Uterus (tissue), 4 donors: ENCODE data around the gene MYH7. TPM values are rescaled to one million over a fixed set of nuclear protein-coding genes. Genes with fewer than 3 reads are reported as not detected.
"Not testable (repeated sequence)": the region's sequence is repeated elsewhere in the genome, so short reads cannot be mapped to it uniquely, and the experiment has no call there.

Experiments
- DNase-seq, 2 donors: peaks; one replicate each; pipeline ENCODE4 v3.0.0-alpha.2; 2019 to 2020
- H3K27ac ChIP-seq, 2 donors: fragments of 200-600 bp; sonication (generic); 1 replicate in 1 of 2; 2 replicates in 1 of 2; pipeline ENCODE4 v1.5.1; 2016 to 2018
- H3K27me3 ChIP-seq, 2 donors: fragments of 200-600 bp; sonication (generic); one replicate each; pipeline ENCODE4 v1.5.1; 2018 to 2019; ENCODE audit warnings: control low read depth in 1 of 2
- H3K36me3 ChIP-seq, 2 donors: fragments of 200-600 bp; sonication (generic); one replicate each; pipeline ENCODE4 v1.5.1; 2019; ENCODE audit warnings: control low read depth in 1 of 2
- H3K4me1 ChIP-seq, 2 donors: fragments of 200-600 bp; sonication (generic); one replicate each; pipeline ENCODE4 v1.5.1; 2018 to 2019; ENCODE audit warnings: control low read depth in 1 of 2
- H3K4me3 ChIP-seq, 2 donors: fragments of 200-600 bp; sonication (generic); 1 replicate in 1 of 2; 2 replicates in 1 of 2; pipeline ENCODE4 v1.5.1; 2018 to 2019; ENCODE audit warnings: mild to moderate bottlenecking in 1 of 2
- H3K9me3 ChIP-seq, 2 donors: fragments of 200-600 bp; sonication (generic); one replicate each; pipeline ENCODE4 v1.5.1; 2019; ENCODE audit warnings: control low read depth in 1 of 2
- POLR2A ChIP-seq, 2 donors: fragments of 450-650 bp; IDR thresholded peaks; one replicate each; pipeline ENCODE4 v1.6.1; 2016; ENCODE audit warnings: antibody characterized with exemption in 2 of 2, mild to moderate bottlenecking in 1 of 2, moderate library complexity in 1 of 2
- intact Hi-C: fragments of 100-400 bp; cut with DNase I; formaldehyde crosslinking; loops from one replicate; pipeline ENCODE4 v1.15.1; 2023; ENCODE audit warnings: low total_unique reads
- total RNA-seq, 4 donors: library from RNA; depleted of rRNA in 3 of 4; stranded (reverse); fragments of >200 nt in 3 of 4; gene quantifications; one replicate each; pipeline versions ENCODE4 v1.1.0 to v1.2.4, GENCODE V29; 2014 to 2023
- TF ChIP-seq, protein P1 (sequence below), 4 experiments: fragments of 200-600 bp in 2 of 4; fragments of 450-650 bp in 2 of 4; sonication (generic) in 2 of 4; IDR thresholded peaks; one replicate each; pipeline ENCODE4 v1.5.1; 2016 to 2019; ENCODE audit warnings: antibody characterized with exemption in 4 of 4, mild to moderate bottlenecking in 2 of 4, moderate library complexity in 1 of 4
- donor health status: DM: yes; HTN: yes; CAD: no.

The MYH7 gene
- total RNA-seq, 4 donors from 2014 or later, result 1.6 TPM; not detected in 3

DNA sequence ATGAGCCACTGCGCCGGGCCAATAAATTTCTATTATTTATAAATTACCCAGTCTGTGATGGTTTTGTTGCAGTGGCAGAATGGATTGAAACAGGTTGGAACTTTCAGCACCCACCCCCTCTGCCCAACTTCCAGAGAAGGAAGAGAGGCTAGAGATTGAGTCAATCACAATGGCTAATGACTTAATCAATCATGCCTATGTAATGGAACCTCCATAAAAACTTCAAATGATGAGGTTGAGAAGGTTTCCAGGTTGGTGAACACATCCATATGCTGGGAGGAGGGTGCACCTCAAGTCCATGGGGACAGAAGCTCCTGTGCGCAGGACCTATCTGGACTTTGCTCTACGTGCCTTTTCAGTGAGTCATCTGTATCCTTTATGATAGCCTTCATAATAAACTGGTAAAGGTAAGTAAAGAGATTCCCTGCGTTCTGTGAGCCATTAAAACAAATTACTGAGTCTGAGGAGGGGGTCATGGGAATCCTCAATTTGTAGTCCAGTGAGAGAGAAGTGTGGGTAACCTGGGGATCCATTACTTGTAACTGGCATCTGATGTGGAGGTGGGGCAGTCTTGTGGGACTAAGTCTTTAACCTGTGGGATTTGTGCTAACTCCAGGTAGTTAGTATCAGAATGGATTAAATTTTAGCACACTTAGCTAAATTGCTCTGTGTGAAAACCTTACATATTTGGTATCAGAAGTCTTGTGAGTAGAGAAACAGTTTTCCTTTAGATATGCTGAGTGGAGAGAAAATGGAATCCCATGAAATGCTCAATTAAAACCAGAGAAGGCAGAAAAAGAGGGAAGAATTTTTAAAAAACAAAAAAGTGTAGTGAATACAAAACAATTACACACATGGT, 22.4 kb upstream of the MYH7 start:
- Histone ChIP-seq H3K27me3 (no peaks in the 10 kb centered on the region), H3K27ac (no peak overlapping the region), H3K9me3 (no peaks in the 10 kb centered on the region), H3K4me3 (no peak overlapping the region), H3K36me3 (no peaks in the 10 kb centered on the region), H3K4me1 (no peaks in the 10 kb centered on the region)
- TF ChIP-seq, protein P1, sequence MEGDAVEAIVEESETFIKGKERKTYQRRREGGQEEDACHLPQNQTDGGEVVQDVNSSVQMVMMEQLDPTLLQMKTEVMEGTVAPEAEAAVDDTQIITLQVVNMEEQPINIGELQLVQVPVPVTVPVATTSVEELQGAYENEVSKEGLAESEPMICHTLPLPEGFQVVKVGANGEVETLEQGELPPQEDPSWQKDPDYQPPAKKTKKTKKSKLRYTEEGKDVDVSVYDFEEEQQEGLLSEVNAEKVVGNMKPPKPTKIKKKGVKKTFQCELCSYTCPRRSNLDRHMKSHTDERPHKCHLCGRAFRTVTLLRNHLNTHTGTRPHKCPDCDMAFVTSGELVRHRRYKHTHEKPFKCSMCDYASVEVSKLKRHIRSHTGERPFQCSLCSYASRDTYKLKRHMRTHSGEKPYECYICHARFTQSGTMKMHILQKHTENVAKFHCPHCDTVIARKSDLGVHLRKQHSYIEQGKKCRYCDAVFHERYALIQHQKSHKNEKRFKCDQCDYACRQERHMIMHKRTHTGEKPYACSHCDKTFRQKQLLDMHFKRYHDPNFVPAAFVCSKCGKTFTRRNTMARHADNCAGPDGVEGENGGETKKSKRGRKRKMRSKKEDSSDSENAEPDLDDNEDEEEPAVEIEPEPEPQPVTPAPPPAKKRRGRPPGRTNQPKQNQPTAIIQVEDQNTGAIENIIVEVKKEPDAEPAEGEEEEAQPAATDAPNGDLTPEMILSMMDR (IDR thresholded peaks at IDR 0.05), result no peak
- TF ChIP-seq POLR2A (IDR thresholded peaks at IDR 0.05), result no peak
- DNase-seq, result no peak
- intact Hi-C loops, result no loop called here

DNA sequence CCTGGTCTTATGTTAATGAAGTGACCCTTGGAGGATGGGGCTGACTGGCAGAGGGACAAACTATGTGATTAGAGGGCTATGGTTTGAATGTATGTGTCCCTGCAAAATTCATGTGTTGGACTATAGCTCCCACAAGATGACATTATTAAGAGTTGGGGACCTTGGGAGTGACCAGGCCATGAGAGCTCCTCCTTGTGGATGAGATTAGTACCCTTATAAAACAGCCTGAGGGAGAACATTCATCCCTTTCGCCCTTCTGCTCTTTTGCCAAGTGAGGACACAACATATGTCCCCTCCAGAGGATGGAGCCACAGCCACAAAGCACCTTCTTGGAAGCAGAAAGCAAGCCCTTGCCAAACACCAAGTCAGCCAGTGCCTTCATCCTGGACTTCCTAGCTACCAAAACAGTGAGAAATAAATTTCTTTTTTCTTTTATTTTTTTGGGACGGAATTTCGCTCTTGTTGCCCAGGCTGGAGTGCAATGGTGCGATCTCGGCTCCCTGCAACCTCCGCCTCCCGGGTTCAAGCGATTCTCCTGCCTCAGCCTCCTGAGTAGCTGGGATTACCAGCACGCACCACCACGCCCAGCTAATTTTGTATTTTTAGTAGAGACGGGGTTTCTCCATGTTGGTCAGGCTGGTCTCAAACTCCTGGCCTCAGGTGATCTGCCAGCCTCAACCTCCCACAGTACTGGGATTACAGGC, 21.6 kb upstream of the MYH7 start:
- H3K36me3 ChIP-seq, H3K9me3 ChIP-seq, intact Hi-C loops, H3K27me3 ChIP-seq, H3K4me3 ChIP-seq, DNase-seq, H3K27ac ChIP-seq, H3K4me1 ChIP-seq: not testable (repeated sequence)

DNA sequence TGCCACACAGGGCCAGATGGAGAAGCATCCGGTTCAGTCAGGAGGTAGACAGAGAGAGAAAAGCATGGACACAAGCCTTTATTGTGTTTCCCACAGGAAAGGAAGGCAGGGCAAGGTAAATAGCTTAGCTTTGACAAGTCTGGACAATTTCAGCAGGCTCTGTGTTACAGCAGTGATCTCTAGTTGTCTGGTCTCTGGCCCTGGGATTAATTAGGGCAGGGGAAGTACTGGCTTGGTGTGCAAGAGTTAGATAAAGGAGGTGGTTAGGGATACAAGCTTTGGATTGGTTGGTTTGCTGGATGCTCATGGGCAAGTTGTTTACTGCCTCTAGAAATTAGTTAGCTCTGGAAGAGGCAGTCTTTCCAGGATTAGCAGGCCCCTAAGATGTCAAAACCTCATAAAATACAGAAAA, 19.0 kb upstream of the MYH7 start:
- no peaks in the 10 kb centered on the region for H3K27me3 ChIP-seq
- DNase-seq, result no peak
- H3K4me3 ChIP-seq, result no peak overlapping the region
- no peaks in the 10 kb centered on the region for H3K9me3 ChIP-seq
- no peaks in the 10 kb centered on the region for H3K4me1 ChIP-seq
- intact Hi-C loops, result no loop called here
- TF ChIP-seq, protein P1 (IDR thresholded peaks at IDR 0.05), result no peak
- no peak for TF ChIP-seq POLR2A (IDR thresholded peaks at IDR 0.05)
- no peak overlapping the region for H3K27ac ChIP-seq
- H3K36me3 ChIP-seq, result no peaks in the 10 kb centered on the region

DNA sequence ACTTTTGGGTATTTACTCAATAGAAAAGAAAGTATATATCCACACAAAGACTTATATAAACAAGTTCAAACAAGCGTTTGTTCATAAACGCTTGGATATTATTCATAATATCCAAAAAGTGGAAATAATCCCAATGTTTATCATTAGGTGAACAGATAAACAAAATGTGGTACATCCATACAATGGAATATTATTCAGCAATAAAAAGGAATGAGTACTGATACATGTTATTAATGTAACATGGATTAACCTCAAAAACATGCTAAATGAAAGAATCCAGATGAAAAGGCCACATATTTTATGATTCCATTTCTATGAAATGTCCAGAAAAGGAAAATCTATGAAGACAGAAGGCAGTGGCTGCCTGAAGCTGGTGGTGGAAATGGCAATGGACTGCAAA, 16.8 kb upstream of the MYH7 start:
- no peak for DNase-seq

DNA sequence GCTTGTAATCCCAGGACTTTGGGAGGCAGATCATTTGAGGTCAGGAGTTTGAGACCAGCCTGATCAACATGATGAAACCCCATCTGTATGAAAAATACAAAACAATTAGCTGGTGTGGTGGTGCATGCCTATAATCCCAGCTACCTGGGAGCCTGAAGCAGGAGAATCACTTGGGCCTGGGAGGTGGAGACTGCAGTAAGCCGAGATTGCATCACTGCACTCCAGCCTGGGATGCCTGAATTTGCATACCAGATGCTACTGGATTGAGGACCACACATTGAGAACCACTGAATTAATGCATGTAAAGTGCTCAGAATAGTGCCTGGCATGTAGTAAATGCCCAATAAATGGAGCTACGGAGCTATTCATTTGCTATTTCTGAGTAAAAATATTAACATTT, 14.9 kb upstream of the MYH7 start:
- Histone ChIP-seq H3K36me3 (no peaks in the 10 kb centered on the region), H3K4me1 (no peaks in the 10 kb centered on the region), H3K27ac (no peak overlapping the region), H3K9me3 (no peaks in the 10 kb centered on the region), H3K4me3 (no peak overlapping the region), H3K27me3 (no peaks in the 10 kb centered on the region)
- no peak for DNase-seq
- TF ChIP-seq, protein P1 (IDR thresholded peaks at IDR 0.05), result no peak
- no peak for TF ChIP-seq POLR2A (IDR thresholded peaks at IDR 0.05)
- intact Hi-C loops, result no loop called here

More for the DNA sequence above, 16.8 kb upstream of the MYH7 start:
- H3K36me3 ChIP-seq, result no peaks in the 10 kb centered on the region
- TF ChIP-seq, protein P1 (IDR thresholded peaks at IDR 0.05), result no peak
- TF ChIP-seq POLR2A (IDR thresholded peaks at IDR 0.05), result no peak
- intact Hi-C loops, result no loop called here
- no peak overlapping the region for H3K27ac ChIP-seq
- no peaks in the 10 kb centered on the region for H3K27me3 ChIP-seq
- no peaks in the 10 kb centered on the region for H3K4me1 ChIP-seq
- H3K9me3 ChIP-seq, result no peaks in the 10 kb centered on the region
- no peak overlapping the region for H3K4me3 ChIP-seq
